GM19240 (cell line): ENCODE results near the gene LBH.

Experiments used
- DNase-seq: peaks from one replicate; pipeline ENCODE4 v3.0.0; 2011; ENCODE audit warnings: low spot score; ENCODE audit not compliant: insufficient read length

LBH gene

DNA sequence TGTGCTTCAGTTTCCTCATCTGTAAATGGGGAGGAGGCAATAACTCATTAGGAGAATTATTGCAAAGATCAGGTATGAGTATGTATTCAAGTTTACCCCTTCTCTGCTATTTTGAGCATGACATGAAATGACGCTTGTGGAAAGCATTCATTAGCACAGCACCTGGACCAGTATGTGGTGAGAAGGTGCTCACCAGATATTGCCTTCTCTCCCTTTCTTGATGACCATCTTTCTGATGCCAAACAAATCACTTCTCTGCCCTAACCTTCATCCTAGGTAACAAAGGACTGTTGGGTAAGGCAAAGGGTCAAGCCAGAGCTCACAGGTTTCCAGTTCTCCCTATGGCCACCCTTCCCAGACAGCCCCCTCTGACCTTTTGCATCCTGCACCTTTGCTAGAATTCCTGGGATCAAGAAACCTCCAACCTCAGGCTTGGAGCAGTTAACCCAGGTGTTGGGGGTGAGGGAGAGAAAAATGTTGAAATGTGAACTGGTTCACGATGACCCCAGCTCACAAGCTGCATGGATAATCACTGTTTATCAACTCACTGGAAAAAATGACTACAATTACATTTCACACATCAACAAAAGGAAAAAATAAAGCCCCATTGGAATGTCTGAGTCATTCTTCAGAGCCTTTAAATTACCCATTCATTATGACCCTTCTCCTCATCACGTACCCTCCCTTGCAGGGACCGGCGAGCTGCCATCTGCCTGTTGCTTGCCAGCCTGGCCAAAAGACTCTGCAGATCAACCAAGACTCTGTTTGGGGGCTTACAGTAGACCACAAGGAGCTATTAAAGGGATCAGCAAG lies 41.6 kb downstream of the LBH start:
- DNase-seq: no peak

GRCh38 chr2:30273574-30273929 lies 42.2 kb downstream of the LBH start:
- no peak for DNase-seq

- DNase-seq: no peak
Observed at GRCh38 chr2:30275256-30275655, 43.9 kb downstream of the LBH start.

GRCh38 chr2:30276455-30276911 lies 45.1 kb downstream of the LBH start:
- DNase-seq: no peak

DNA sequence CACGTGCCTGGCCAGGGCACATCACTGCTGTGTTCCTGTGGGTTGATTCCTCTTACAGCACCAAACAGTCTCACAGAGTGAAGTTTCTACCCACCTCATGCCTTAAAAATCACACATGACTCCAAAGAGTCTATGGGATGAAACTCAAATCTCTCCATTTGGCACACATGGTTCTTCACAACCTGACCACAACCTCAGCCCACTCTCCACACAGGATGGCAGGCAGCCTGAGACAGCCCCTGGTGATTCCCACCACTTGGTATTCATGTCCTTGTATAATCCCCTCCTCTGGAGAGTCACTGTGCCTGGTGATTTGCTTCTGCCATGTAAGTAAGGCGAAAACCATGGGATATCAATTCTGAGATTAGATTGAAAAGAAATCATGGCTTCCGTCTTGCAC lies 46.2 kb downstream of the LBH start:
- DNase-seq: no peak

- DNase-seq: no peak
Observed at GRCh38 chr2:30278419-30278818, 47.1 kb downstream of the LBH start.

DNA sequence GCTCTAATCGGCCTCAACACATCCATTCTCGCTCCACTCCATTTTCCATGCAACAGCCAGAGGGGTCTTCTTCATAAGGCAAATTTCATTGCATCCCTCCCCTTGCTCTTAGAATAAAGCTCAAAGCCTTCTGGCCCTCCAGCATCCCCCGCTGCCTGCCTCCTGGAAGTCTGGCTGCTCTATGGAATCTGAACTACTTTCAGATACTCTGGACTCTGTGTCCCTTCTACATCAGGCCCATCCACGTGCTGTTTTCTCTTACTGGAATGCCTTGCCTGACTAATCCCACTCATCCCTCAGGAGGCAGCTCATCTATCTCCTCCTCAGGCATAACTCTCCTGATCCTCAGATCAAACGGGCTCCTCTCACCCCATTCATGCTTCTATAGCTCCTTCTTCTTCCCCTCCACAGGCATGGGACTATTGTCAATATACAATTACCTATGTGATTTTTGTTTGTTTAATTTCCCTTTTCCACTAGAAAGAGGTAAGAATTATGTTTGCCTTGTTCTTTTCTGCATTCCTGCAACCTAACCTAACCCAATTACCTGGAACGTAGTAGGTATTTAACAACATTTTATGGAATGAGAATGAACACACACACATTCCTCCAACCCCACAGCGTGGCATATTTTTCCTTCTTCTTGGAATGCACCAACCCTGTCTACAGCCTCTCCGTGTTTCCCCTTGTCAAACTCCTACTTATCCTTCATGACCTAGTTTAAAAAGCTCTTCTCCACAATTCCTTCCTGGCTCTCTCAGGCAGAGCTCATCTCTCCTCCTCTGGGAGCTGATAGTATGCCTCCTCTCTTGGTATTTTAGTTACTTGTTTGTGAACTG lies 49.5 kb downstream of the LBH start:
- DNase-seq: no peak

DNA sequence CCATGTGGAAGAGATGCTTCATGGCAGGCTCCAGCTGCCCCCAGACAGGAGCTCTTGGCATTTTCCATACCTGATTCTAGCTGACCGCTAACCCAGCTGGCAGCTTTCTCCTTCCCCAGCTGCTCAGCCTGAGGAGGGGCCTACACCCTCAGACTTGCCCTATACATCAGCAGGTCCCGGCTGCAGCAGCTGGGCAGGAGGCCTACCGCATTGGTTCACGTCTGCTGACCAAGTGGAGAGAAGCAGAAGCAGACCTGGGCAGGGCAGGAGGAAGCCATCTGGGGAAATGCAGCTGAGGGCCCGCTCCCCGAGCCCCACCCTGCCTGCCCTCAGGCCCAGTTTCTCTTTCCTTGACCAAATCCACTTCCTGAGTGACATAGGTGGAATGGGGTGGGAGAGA lies 50.7 kb downstream of the LBH start:
- no peak for DNase-seq

DNA sequence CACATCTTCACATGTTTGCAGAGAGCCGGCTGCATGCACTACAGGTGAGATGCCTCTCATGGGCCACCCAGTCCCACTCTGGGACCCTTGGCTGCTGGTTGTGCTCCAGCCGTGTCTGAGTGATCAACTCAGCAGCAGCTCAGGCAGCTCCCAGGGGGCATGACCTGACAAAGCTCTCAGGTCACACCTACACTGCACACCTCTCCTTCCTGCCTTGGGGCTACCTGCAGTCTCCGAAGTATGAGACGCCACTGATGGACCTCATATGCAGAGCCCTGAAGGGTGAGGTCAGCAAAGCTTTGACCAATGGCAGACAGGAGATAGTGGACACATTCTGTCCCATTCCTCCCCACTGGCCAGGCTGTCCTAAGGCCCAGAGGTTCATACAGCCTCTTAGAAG lies 51.4 kb downstream of the LBH start:
- no peak for DNase-seq

- DNase-seq: no peak
Observed at GRCh38 chr2:30283931-30284565, 52.7 kb downstream of the LBH start.

- no peak for DNase-seq
Observed at GRCh38 chr2:30285758-30286157, 54.4 kb downstream of the LBH start.

GRCh38 chr2:30287190-30287840 lies 56.0 kb downstream of the LBH start:
- DNase-seq: no peak

- no peak for DNase-seq
Observed at GRCh38 chr2:30287857-30288513, 56.7 kb downstream of the LBH start.

DNA sequence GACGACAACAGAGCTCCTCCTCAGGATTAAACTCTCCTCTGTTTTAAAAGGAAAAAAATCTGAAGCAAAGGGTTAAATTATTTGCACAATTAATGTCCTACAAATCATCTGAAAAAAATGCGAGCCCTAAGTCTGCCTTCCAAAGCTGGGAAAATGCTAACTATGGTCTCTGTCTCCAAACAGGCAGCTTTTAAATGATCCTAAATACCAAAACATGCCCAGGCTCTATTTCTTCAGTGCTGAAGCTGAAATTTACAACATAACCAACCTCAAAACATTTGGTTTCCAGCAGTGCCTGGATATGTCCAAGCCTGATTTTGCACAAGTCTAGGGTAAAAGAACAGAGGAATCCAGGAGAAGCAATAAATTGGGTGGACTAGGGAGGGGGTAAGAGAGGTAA lies 57.2 kb downstream of the LBH start:
- no peak for DNase-seq

GRCh38 chr2:30293303-30293921 lies 62.1 kb downstream of the LBH start:
- no peak for DNase-seq

DNA sequence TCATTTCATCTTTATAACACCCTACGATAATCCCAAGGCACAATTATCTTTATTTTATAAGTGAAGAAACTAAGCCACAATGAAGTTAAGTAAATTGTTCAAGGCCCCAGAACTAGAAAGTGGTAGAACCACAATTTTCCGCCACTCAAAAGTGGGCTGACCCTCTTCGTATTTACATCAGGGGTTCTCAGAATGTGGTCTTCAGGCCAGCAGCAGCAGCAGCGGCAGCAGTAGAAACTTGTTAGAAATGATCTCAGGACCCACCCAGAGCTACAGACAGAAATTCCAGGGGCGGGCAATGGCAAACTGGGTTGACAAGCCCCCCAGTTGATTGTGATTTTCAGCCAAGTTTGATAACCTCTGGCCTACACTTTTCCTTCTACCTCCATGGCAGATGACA lies 62.8 kb downstream of the LBH start:
- DNase-seq: no peak

GRCh38 chr2:30296496-30296895 lies 65.2 kb downstream of the LBH start:
- no peak for DNase-seq

DNA sequence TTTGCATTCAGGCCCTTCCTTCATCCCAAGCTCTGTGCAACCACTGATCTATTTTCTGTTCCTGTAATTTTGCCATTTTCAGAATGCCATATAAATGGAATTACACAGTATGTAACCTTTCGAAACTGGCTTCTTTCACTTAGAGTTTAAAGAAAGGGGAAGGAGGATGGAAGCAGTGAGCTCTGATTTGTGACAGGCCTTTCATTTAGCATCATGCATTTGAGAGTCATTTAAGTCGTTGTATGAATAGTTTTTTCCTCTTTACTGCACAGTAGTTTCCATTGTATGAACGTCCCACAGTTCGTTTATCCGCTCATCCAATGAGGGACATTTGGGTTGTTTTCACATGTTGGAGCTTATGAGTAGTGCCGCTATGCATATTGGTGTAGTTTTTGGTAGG lies 67.0 kb downstream of the LBH start:
- no peak for DNase-seq

GRCh38 chr2:30300122-30300455 lies 68.8 kb downstream of the LBH start:
- DNase-seq: no peak

- DNase-seq: no peak
Observed at GRCh38 chr2:30300456-30301221, 69.3 kb downstream of the LBH start.
